GM10847 (cell line): Measurements from ENCODE around the gene SPATA7.

Source experiments
- POLR2A ChIP-seq: IDR thresholded peaks from 2 replicates; pipeline ENCODE4 v1.6.1; 2011; ENCODE audit not compliant: insufficient read length; ENCODE audit errors: extremely low read depth

Gene SPATA7

DNA sequence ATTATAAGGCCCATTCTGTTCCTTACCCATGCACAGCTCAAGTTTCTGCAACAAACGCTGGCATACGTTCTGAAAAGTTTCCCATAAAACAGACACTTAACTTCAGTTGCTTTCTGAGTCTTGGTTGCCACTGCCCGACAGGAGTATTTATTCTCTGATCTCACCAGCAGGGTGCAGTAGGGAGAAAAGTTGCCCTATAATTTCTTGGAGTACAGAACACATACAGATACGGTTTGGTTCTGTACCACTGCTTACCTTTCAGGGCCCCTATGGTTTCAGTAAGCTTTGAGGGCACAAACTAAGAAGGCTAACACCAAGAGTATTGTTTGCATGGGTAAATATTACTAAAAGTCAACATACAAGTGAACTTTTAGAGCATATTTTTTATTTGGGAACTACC is 77.9 kb downstream of the SPATA7 start:
- no peak for TF ChIP-seq POLR2A

DNA sequence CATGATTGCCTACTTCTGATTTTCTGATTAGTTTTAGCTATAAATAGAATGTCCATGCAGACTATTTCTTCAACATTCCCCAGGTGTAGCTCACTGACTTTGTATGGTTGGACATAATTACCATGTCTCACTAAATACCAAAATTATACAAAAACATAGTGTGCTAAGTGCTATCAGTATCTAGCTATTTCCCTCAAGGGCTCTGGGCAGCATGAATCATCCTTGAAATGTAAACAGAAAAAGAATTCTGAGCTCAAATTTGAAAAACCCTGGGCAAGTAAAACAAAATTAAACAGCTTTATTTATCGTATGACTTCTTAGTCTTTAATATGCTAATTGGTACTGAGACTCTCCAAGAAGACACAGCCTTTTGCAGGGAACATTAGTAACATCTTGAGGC is 82.9 kb downstream of the SPATA7 start:
- no peak for TF ChIP-seq POLR2A

DNA sequence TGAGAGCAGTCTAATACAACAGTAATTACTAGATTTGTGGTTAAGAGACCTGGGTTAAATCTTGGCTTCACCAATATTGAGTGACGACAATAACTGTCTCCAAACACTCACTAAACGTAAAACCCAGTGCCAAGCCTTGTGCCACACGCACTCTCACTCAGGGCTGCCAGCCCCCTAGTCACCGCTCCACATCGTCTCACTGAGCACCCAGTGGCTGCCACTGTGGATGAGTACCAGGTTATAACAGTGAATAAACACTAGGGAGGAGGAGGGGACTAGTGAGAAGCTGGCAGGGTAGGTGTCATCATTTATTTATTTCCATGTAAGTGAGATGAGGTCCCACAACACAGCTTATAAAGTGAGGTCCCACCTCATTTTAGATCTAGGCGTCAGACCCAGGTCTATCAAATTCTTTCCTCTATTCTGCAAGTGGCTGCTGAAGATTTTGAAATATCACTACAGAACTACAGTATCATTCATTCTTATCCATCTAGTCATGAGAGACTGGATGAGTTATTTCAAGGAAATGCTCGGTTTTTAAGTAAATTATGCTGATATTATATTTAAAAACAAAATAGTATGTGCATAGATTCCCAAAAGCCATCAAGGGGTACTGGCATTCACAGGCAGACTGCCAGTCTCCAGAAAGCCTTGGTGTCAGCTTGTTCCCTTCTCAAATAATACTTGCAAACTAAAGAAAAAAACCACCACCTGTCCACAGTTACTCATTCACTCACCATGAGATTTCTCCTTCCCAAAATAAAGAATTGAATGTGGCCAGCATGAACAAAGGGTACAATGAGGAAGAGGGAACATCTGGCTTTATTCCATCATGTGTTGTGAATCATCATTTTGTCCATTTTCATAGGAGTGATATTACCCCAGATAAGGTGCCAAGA is 85.3 kb downstream of the SPATA7 start:
- no peak for TF ChIP-seq POLR2A

DNA sequence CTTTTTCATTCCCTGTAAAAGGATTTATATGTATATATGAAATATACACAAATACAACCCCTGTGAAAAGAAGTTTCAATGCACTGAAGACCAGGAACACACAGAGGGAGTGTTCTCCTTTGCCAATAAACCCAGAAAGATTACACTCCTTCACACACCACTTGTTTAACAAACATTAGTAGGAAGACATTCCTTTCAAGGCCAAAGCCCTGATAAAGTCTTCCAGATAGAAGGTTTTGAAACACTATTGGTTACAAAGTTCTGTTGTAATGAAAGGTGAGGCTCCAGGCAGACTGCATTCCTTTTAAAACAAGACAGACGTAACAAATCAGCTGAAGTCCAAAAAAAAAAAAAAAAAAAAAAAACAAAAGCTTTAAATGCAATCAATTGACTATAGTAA is 88.3 kb downstream of the SPATA7 start:
- TF ChIP-seq POLR2A = no peak

DNA sequence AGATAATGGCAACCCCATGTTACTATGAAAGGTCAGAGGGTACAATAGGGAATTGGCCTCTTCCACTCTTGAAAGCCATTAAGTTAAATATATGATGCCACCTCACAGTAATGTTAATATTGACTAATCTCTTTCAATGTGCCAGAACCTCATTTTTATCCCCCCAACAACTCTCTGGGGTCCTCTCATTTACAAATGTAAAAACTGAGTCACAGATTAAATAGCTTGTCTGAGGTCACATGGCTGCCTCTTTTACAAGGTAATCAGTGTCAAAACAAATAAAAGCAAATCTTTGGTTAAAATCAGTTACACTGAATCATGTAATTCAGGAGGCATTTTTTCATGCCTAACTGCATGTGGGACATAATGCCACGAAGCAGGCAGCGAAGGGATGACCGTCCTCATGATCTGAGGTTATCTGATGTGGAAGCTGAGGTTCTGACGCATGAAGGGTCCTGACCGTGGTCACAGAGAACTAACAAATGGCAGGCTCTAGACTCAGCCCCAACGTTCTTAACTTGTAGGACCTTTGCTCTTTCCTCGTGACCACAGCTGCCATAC is 90.8 kb downstream of the SPATA7 start:
- no peak for TF ChIP-seq POLR2A

DNA sequence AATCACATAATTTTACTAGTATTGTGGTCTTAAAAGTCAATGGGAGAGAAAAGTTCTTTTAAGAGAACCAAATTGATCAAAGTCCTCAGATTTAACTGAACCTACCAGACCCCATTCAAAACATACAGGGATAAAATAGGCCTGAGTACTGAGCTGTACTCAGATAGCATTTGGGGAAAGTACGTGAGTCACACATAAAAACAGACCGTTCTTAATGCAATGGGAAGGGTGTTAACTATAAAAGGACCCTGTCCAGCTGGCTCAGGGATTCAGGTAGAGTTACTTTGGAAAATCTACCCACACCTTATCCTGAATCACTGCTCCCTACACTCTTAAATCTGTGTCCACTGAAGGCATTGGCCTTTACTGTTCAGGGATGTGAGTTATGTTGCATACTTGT is 91.4 kb downstream of the SPATA7 start:
- no peak for TF ChIP-seq POLR2A

DNA sequence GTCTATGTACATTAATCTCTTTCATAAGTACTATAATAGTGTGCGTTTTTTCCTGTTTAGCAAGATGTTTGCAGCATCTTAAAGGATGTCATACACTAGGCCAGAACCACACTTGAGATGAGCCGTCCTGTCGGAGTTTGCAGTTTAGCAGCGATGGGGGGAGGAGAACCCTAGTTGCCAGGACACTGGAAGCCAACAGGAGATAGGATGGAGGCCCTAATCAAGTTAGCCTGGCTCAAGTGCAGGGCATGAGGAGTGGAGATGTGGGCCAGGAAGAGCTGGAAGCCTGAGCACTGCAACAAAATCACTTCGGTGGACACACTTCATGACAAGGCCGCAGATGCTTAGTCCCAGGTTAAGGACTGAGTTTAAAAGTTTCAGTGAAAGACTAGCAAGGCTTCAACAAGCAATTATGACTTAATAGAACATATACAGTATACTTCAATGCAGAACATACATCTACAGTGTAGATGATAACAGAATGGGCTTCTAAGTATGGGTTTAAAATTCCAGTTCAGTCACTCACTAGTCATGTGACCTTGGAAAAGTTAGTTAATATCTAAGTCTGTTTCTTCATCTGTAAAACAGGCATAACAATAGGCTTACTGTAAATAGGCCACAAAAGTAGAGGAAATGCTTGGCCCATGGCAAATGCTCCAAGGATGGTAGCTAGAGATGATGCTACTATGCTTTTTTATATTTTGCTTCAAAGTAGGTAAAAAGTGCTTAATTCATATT is 92.2 kb downstream of the SPATA7 start:
- TF ChIP-seq POLR2A = no peak

DNA sequence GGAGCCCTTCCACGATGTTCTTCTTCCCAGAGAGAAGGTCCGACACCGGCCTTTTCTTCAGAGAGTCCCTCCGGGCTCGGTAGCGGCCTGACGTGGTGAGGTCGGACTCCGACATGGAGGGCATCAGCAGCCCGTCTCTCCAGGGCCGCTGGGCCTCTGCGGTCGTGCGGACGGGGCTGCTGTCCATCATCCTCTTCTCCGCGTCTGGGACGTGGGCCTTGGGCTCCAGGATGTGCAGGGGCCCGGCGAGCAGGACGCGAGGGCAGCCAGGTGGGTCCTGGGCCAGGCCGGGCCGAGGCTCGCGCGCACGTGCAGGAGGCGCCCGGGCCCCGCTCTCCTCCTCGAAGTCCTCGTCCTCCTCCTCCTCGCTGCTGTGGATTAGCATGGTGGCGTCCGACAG is 93.5 kb downstream of the SPATA7 start:
- no peak for TF ChIP-seq POLR2A

DNA sequence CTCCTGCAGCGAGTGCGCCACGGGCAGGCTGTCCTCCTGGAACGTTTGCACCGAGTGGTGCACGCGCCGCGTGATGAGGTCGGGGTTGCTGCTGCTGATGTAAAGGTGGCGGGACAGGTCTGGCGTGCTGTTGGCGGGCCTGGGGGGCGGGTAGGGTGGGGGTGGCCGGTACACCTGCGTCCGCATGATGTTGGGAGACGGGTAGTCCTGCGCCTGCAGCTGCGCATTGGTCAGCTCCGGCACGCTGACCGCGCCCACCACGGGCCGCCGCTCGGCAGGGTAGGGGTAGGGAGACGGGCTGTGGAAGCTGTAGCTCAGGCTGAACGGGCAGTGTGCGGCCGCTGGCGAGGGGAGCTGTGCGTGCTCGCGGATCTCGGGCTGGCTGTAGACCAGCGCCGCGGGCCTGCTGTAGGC is 94.1 kb downstream of the SPATA7 start:
- TF ChIP-seq POLR2A = no peak

DNA sequence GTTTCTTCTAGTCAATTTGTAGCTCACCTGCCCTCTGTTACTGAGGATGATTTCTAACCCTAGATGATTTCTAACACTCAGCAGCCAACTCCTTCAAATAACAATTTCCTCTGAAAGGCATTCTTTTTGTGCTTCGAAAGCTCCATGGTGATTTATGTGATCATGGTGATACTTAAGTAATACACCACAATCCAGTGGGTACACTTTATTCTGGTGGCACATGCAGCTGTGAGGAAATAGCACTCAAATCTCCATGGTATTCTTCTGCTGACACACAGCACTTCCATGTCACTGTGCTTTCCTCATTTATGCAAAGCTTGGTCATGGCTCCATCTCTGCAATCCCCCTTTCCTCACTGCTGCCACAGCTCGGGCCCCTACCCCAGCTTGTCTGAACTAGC is 95.6 kb downstream of the SPATA7 start:
- no peak for TF ChIP-seq POLR2A

DNA sequence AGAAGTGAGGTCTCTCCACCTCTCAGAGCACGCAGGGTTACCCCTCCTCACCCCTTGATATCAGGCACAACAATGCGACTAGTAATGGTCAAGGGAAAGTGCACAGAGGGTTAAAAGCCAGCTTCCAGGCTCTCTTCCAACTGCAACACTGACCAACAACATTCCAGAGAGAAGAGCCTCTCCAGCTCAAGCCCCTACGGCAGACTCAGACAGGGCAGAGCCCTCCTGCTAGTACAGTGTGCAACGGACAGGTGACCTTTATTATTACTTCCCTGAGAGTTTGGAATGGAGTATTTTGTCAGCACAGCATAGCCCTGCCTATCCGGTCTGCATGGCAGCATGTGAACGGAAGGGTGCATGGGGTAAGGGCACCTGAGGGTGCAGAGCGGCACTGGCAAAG is 96.3 kb downstream of the SPATA7 start:
- TF ChIP-seq POLR2A = no peak

DNA sequence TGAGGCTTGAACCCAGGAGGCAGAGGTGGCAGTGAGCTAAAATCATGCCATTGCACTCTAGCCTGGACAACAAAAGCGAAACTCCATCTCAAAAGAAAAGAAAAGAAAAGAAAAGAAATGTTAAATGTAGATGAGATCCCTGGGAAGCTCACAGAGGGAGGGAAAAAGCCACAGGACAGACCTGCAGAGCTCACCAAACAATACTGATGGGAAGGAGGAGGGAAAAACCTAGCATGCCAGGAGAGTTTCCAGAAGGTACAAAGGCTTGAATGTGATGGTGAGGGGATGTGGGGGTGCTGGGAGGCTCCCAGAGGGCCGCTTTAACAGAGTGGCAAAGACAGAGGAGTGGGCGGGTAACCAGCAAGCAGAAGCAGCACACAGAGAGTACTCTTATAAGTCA is 97.1 kb downstream of the SPATA7 start:
- no peak for TF ChIP-seq POLR2A
